Kidney capillary endothelial cell (primary cell): ENCODE results near the gene ARFIP2.
"Not testable (repeated sequence)": the region's sequence is repeated elsewhere in the genome, so short reads cannot be mapped to it uniquely, and the experiment has no call there.

Source experiments
- DNase-seq: peaks from one replicate; pipeline ENCODE4 v3.0.0-alpha.2; 2018; ENCODE audit warnings: low spot score

The ARFIP2 gene, protein sequence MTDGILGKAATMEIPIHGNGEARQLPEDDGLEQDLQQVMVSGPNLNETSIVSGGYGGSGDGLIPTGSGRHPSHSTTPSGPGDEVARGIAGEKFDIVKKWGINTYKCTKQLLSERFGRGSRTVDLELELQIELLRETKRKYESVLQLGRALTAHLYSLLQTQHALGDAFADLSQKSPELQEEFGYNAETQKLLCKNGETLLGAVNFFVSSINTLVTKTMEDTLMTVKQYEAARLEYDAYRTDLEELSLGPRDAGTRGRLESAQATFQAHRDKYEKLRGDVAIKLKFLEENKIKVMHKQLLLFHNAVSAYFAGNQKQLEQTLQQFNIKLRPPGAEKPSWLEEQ

GRCh38 chr11:6481012-6481923, at the start of gene ARFIP2, which contains the start of gene TIMM10B:
ARFIP2 (minus strand) TSS chr11:6481331; CDS start chr11:6480421, 910 bp downstream.
TIMM10B (plus strand) TSS chr11:6481501; CDS start chr11:6481517, 16 bp downstream.
- DNase-seq: peak; percentile 96

DNA sequence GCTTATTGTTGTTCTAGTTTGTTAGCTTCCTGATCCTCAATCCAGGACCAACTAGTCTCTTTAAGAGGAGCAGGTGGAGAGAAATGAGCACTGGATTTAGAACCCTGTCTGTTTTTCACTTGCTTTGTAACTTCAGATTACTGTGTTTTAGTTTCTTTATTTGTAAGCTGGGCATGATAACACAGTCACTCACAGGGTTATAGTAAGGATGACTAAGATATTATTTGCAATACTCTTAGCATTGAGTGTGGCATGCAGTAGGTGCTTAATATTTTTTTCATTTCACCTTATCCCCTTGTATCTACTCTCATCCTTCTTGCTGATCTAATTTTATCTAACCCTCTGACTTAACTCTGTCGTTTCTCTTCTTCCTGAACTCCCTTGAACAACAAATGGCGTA, 49.7 kb upstream of the ARFIP2 start:
- DNase-seq: no peak

- no peak for DNase-seq
Measured at GRCh38 chr11:6529266-6529665, 48.1 kb upstream of the ARFIP2 start.

DNA sequence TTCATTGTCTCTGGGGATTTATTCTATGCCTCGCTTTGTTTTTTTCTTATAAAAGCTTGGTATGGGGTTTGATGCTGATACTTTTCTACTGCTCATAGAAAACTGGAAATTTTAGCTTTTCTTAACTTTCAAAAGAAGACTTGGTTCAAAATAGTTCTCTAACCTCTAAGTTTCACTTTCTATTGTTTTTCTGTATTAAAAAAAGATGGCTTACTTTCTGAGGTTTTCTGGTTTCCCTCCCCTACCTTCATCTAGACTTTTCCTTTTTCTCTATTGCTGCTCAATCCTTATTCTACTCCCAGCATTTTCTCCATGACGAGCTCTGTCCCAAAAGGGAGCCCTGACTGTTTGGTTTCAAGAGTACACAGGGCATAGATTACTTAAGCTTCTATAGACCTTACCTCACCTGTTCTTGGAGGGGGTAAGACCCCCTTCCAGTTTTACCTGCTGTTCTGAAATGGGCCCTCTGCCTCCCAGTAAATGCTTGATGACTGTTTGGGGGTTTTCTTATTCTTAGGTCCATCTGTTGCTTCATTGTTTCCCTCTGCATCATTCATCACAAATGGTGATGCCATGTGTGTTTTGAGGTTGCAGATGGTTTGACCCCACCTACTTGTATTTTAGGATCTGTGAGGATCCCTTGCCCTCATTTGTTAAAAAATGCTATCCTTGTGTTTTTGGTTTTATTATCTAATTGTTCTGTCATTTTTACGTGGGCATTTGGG, 45.4 kb upstream of the ARFIP2 start:
- no peak for DNase-seq

GRCh38 chr11:6523253-6523652, 42.1 kb upstream of the ARFIP2 start:
- DNase-seq: peak; percentile 49

- DNase-seq: not testable (repeated sequence)
Measured at GRCh38 chr11:6521946-6522345, 40.8 kb upstream of the ARFIP2 start.

- DNase-seq: no peak
Measured at GRCh38 chr11:6520265-6520664, 39.1 kb upstream of the ARFIP2 start.

GRCh38 chr11:6516865-6517264, 35.7 kb upstream of the ARFIP2 start:
- no peak for DNase-seq

DNA sequence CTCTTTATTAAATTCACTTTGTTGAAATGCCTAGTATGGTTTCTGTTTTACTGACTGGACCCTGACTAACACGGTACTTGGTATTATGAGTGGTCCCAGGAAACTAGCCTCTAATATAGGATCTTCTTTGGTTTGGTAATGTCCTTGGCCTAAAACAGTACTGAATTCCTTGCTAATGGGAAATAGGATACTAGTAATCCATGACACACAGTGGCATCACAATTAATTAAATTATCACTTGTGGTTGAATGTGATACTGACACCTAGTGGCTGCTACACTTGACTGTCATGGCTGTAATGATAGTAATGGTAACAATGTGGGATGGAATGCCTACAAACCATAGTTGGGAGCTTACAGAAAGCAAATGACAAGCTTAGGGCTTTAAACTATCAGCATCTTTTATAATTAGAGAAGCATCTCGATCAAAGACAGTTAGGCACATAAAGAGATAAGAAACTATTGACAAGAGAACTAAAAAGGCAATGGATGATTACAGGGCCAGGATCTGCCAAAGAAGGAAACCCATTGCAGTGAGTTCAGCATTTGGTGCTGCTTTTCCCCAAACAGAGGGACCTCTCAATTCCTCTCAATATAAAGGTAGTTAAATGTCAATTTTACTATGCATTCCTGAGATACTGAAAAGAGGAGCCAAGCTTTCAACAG, 24.6 kb upstream of the ARFIP2 start:
- DNase-seq: peak; percentile 83

DNA sequence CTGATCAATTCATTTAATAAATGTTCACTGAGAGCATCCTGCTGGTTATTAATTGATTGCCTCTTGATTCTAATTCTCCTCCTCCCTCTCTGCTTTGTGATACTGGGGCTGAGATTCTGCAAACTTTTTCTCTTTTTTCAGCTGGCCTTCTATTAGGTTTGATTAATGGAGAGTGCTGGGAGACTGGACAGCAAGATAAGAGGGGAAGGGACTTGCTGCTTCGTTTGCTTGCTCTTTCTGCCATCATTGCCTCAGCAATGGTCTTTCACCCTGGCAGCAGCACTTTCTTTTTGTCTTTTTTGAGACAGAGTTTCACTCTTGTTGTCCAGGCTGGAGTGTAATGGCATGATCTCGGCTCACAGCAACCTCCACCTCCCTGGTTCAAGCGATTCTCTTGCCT, 23.0 kb upstream of the ARFIP2 start:
- no peak for DNase-seq

DNA sequence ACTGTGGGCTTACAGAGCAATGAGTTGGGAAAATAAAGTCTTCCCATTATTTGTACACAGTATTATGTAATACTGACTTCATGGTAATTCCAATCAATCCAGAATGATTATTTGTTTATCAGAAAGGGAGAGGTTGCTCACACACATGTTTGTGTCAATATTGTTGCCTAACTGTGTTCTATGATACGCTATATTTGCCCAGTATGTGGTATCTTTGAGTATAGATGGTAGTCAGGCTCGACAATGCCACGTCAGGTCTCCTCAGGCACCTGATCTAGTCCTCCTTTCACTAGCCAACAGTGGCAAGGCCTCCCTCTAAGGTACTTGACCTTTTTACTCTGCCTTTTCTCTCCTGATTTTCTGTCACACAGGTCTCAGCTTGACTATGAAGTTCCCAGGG, 21.3 kb upstream of the ARFIP2 start:
- no peak for DNase-seq

- DNase-seq: no peak
Measured at GRCh38 chr11:6498544-6498943, 17.4 kb upstream of the ARFIP2 start.

DNA sequence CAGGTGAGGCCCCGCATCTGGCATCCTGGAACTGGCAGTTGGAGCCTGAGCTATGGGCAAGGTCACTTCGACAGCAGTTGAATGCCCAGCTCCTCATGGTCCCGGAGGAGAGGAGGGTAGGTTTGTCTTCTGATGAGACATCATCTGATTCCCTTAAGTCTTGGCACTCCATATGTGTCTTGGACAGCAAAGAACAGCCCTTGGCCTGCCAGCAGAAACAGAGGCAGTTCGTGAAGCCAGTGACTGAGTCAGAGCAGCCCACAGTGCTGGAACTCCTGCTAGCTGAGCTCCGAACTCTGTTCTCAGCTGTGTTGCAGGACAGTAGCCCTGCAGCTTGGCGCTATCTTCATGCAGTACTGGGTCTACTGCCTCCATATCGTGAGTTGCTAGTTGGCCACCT, 17.0 kb upstream of the ARFIP2 start:
- DNase-seq: no peak

DNA sequence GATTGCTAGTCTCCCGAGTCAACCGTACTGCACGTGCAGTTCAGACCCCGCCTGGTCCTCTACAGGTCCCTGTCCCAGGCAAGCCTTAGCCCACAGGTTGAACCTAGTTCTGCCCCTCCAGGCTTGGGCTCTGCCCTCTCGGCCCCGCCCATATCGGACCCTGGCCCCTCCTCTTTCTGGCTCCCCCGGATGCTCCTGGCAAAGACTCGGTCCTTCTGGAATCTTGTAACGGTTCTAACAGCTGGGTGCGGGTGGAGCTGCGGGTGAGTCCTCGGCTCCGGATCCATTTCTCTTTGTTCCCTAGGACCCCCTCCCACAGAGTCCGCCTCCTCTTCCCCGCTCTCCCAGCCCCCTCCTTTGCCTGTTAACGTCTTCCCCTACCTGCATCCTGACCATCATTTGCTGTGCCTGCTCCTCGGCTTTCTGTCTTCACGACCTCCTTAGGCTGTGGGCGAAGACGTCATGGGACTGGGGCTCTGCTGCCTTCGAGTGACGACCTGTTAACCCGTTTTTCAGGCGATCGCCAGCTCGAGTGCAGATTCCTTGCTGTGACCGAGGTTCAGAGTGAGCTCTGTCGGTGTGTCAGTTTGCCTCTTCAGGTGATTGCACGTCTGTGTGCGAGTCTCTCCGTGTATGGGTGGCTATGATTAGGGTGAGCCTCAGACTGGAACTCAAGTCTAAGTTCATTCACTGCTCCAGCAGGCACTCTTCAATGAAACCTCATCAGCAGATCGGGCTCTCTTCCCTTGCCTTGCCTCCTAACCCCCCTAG, 16.1 kb upstream of the ARFIP2 start, which contains the start of gene DNHD1:
DNHD1 (plus strand) TSS at position 212 of the 771 bp plus-strand sequence. CDS start 936 bp downstream, outside the sequence.
- no peak for DNase-seq

- DNase-seq: no peak
Measured at GRCh38 chr11:6489306-6489705, 8.2 kb upstream of the ARFIP2 start.

- no peak for DNase-seq
Measured at GRCh38 chr11:6488821-6489220, 7.7 kb upstream of the ARFIP2 start.

GRCh38 chr11:6488342-6488741, 7.2 kb upstream of the ARFIP2 start:
- DNase-seq: no peak

DNA sequence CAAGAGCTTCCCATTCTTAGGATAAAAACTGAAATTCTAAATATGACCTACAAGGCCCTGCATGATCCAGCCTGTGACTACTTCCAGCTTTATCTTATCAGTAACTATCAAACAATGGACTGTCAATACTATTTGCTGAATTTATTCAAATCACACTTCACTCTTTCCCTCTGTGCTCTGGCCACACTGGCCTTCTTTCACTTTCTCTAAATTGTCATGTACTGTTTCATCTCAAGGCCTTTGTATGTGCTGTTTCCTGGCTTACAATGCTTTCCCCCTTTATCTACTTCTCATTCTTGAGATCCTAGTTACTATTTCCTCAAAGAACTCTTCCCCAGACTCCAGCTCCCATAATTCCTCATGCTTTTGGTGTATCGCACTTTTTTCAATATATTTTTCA, 5.8 kb upstream of the ARFIP2 start:
- no peak for DNase-seq

DNA sequence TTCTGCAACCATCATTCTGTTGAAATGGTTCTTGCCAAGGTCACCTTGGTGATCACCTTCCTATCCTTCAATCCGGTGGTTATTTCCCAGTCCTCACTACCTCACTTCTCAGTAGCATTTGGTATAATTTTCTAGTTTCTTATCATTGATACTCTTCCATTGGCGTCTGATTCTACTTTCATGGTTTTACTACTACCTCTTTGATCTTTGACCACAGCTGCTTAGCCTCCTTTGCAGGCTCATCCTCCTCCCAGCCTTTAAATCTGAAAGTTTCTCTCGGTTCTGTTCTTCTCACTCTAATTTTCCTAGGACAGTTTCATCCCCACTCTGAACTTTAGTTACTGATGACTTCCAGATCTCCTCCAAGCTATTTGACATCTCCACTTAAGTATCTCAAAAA, 5.1 kb upstream of the ARFIP2 start:
- DNase-seq: no peak

DNA sequence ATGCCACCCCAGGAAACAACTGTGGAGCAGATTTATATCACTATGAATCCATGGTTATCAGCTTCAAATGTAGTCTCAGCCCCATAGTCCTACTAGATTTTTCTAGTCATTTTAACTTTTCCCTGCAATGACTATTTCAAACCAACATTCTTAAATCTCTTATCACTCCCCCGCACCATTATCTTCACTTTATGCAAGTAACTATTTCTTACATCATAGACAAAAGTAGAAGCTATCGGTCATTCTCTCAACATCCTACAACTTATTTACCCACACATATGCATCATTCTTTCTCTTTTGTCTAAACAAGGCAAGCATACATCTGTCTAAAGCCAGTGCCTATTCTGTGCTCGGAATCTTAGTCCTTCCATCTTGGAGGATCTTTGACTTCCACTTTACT, 4.5 kb upstream of the ARFIP2 start:
- DNase-seq: no peak

DNA sequence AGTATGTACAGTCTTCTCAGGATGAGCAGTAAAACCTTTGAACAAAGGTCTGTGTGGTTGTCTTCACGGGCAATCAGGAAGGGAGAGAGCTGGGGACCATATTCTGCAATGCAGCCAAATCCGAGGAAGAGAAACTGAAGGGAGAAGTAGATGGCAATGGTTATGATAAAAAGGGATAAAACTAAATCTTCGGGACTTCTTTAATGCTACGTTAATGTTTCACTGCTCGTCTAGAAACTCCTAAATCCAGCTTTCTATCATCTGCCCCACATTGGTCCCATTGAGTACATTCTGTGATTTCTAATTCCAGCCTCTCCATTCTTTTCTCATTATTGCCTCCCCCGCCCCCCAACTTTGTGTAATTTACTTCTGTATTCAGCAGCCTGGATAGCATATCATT, 1.9 kb upstream of the ARFIP2 start:
- DNase-seq: no peak
